NCI-H345 treated with DMSO at 0.1 percent for 48 hours (cell line): Measurements from ENCODE around the gene ABCA4.

Source experiments
- DNase-seq: peaks from one replicate; lab custom pipeline; 2025; ENCODE audit not compliant: unreplicated experiment; lab: John Stamatoyannopoulos, UW

ABCA4 gene

DNA sequence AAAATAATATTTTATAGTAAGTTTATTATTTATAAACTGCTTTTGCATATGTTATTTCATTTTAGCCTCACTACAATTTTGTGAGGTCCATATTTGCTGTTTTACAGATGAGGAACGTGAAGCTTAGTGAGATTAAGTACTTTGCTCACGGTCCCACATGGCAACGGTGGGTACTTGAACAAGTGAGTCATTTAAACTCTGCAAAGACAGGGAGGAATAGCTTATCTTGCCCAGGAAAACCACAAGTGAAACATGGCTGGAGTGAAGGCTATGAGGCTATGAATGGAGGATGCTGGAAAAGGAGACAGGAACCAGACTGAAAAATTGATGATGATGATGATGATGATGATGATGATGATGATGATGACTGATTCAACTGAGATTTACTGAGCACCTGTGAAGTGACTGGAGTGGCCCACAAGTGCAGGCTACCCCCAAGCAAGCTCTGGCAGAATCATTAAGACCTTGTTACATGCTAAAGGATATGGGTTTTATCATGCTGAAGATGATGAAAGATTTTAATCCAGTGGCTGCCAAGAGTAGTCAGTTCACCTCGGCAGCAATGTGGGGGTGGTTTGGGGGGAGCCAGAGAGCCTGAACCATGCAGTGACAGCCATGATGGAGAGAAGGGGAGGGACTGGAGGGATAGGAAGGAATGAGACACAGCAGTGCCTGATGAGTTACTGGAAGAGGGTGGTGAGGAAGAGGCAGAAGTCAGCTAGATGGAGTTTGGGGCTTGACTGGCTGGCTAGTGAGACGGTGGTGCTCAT is 1.4 kb upstream of the ABCA4 start:
- DNase-seq: no peak

DNA sequence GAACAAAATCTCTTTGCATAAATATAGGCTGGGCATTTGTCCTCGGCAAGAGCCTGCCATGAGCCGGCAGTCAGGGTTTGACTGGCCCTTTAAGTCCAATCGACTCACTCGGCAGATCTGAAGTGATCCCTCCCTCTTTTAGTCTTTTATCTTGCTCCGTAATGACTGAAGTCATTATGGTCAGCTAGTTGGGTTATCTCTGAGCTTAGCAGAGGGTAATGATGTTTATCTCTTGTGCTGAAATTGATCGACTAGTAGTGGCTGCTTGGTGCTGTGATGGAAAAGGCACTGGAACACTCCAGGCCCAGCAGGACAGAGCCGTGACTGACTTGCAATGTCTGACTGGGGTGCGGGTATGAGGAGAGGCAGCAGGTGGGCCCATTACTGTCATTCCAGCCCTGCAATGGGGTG is 468 bp upstream of the ABCA4 start:
- no peak for DNase-seq

DNA sequence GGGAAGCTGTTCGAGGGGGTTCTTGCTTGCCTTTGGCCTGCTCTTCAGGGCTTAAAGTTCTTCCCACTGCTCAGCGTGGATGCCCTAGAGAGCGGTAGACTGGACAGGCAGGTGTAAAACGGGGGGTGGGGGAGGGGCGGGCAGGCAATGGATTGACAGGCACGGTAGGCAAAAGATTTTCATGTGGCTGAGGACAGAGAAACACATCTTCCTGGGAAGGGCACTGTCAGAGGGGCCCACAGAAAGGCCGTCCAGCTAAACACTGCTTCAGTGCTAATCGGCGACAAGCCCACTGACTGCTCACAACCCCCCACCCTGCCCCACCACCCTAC is 412 bp downstream of the ABCA4 start:
- DNase-seq: no peak

DNA sequence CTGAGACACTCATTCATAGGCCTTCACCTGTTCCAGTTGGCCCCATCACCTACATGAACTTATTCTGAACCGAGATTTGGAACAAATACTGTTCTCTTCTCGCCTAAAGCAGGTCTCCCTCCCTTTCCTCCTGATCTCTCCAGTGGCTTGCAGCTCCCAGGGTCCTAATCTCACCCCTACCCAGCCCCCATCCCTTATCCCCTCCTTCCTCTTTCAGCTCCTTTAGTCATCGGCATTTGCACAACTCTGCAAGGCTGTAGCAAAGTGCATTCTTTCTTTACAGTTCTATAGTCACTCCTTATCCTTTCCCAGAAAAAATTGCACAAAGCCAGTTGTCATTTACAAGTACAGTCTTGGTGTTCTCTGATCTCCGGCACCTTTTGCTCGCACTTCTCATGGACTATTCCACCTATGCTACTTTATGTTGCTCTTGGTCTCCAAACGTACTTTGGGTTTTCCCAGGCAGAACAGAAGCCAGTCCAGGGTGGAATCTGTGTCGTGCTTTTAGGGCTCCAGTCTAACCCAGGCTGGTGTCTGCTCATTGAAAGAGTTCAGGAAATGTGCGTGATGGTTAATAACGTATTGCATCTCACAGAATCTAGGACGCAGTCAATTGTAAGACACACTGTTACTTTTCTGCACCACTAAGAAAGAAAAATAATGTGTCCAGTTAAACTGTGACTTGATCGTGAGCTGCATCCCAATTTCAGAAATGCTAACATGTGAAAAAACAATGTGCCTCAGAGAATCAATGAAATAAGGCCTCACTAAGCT is 965 bp downstream of the ABCA4 start:
- no peak for DNase-seq

DNA sequence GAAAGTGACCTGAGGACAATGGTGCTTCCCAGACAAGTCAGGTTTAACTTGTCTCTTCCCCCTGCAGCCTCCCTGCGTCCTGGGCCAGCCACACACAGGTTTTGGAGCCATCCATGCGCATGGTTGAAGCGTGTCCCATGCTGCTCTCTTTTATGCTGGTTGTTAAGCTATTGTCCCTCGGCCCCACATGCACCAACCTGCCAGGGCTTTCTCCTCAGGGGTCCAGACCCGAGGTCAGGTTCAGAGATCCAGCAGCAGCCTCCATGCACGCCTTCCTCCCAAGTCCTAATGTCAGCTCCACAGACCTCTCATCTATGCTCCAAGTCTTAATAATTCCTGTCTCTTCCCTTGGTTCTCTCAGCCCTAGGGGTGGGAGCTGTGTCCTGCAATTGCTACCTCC is 1.6 kb downstream of the ABCA4 start:
- DNase-seq: no peak

DNA sequence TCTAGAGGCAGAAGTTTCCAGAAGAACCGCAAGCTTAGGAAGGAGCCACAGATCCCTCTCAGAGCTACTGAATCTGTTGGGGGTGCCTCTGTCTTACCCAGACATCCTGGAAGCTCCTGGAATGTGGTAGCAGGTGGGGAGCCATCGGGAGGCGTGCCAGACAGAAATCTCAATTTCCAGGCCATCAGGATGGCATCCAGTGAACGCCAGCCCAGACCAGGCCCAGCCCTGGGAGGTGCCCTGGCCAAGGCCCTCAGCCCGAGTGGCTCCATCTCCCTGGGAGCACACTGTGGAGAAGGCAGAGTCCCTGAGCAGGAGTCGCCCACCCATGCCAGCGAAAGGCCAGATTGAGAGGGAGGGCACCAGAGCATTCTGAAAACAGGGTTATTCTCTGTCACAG is 2.5 kb downstream of the ABCA4 start:
- no peak for DNase-seq

DNA sequence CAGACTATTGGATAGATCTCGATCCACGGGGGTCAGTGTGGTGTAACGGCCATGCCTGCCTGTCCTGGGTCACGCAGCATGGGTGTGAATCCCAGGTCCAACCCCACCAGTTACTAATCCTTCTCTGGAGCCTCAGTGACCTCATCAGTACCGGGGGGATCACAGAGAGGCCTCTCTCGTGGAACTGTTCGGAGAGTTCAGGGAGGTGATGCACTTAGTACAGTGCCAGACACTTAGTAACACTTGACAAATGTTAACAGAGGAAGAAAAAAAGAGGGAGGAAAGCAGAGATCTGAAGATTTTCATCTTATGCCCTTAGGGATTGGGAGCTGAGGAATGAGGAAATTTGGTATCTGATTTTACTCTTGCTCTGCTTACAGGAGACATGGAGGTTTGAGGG is 2.9 kb downstream of the ABCA4 start:
- no peak for DNase-seq

DNA sequence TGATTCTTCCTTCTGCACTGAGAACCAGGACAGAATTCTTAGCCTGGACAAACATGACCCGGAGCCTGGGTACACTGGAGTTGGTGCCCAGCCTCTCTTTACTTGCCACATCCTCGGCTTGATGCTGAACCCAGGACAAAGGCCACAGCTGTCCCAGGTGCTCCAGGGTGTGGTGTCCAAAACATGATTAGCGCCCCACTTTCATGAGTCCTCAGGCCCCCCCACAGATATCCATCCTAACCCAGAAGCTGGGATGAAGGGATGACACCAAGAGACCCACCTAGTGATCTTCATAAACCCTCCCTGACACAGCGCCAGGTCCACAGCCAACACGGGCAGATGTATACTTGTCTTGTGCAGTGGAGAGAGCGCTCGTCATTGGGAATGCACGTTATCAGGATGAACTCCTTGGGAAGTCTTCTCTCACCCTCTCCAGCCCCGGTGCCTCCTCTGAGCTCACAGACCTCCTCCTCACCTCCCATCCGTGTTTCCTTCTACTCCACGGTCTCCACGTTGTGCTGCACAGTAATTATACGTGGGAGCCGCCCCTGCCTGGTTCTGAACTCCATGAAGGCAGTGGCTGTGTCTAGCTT is 3.6 kb downstream of the ABCA4 start:
- DNase-seq: no peak

DNA sequence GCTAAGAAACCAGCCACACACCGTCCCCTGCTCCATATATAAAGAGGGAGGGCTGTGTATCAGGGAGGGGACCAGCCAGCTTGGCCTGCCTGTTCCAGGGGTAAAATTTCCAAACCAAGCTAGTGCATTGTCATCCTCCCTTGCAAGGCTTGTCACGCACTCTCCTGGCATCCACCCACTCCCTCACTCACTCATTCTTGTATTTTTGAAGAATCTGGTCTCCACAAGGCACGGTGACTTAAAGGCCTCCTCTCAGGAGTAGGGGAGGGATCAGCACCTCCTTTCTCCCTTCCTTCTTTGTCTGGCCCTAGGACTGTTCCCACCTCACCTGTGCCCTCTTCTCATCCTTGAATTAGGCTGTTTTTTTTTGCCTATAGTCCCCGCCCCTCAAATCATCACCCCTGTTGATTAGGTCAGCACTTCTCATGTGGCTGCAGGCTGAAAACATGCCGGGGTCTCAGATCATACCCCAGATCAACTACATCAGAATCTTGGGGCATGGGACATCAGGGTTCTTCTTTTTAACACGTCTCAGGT is 5.0 kb downstream of the ABCA4 start:
- DNase-seq: no peak

DNA sequence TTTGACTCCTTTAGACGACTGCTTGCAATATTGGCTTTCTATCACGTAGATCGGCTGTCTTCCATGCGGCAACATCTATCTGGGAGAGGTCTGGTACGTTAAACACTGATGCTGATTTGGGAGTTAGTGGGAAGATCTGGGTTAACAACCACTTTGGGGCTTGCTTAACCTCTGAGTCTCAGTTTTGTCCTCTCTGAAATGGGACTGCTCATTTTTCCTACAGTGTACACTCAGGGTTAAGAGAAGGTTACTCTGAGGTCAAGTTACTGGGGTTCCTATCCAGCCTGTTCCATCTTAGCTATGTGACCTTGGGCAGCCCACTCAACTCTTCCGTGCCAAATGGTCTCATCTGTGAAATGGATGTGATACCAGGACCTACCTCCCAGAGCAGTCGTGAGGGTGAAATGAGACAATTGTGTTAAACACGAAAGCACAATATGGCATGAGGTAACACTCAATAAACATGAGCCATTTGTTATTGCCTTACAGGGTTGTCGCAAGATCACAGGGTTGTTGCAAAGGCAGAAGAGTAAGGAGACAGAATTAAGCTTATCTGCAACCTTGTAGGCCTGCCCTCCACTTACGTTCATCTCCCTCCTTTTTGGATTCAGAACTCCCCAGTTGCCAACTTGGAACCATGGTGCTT is 5.6 kb downstream of the ABCA4 start:
- DNase-seq: no peak

DNA sequence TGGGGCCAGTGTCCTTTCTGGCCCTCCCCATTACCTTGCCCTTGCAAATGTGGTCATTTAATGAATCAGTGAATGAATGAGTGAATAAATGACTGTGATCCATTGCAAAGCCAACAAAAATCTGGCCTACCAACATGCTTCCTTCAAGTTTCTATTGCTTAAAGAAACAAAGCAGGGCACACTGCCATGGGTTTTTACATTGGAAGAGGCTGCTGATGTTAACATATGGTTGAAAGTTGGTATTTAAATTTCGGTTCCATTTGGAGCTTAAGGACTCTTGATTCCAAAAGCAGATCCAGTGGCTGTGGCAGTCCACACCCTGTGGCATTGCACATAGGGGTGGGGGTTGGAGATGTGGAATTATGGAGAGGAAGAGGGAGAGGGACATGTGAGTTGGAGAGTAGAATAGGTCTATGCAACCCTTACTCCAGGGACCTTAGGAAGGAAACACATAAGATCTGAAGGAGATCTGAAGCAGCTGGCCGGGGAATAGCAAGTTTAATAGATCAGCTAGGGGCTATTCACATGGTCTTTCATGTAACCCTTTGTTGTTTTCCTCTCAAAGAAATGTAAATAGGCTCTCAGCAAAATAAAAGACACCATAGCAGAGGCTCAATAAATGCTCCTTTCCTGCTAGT is 7.2 kb downstream of the ABCA4 start:
- no peak for DNase-seq

DNA sequence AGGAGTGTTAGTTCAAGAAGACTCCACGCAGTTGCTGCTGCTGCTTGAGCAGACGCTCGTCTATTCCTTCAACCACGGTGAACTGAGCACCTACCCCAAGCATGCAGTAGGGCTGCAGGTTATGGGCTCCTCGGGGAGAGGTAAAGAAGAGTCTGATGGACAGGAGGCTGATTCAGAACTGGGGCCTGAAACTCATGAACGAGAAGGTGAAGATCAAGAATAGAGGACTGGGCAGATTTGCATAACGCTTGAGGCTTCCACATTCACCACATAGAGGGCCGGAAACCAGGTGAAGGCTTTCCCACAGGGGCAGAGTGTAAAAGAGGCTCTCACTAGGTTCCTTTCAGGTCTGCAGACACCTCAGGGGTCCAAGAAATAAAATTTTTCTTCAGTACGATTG is 9.1 kb downstream of the ABCA4 start:
- no peak for DNase-seq

DNA sequence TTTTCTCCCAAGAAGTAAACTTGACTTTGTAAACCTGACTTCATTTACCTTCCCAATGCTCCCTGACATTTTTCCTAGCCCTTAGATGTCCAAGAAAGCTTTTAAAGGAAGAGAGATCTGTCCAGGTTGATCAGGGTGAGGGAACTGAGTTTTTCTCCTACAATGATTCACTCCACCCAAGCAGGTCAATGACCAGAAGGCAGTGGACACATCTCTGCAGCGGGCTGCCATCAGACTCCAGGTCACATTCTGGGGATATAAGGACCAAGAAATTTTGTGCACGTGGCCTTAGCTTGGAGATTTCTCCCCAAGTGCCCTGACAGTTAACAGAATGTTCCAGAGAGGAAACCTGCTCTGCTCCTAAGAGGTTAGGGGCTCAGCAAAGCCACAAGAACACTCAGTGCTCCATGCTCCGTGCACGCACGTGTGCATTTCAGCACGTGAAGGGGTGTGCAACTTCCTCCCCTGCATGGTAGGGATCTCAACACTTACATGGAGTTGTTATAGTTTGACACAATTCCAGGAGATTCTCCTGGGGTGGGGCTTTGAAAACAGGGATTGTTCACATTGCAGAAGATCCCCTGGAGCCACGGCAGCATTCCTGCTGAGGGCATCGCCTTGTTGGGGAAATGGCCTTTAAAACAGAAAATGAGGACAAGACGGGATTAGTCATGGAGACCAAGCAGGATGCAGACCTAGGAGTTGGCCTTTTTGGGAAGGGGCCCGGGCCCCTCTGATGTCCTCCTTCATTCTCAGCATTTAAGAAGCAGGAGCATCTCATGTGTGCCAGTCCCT is 9.8 kb downstream of the ABCA4 start:
- DNase-seq: no peak

DNA sequence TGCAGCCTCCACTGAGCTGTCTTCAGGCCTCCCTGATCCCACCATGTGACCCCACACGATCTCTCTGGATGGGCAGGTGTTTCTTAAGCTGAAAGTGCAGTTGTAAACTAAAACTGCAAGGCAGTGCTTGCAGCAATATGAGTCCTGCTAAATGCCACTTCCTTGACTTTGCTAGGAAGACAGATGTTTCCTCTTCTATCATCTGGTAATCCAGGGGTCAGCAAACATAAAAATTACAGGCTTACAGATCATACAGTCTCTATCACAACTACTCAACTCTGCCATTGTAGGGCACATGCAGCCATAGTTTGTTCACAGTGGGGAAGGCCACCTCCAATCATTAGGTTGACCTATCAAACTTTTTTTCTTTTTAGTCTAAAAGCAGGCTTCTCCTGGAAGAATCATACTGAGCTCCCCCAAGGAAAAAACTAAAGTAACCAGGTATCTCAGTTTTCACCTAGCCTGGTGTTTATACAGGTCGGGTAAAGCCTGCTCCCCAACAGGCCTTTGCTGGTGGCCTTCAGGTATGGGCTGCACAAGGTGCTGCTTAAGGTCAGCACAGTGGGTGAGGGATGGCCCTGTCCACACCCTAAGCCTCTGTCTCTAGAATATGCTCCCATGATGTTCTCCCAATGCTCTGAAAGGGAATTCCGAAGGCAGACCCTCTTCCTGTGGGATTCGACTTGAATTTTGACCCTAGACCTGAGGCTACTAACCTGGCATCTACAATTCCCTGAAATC is 10.8 kb downstream of the ABCA4 start:
- DNase-seq: no peak

DNA sequence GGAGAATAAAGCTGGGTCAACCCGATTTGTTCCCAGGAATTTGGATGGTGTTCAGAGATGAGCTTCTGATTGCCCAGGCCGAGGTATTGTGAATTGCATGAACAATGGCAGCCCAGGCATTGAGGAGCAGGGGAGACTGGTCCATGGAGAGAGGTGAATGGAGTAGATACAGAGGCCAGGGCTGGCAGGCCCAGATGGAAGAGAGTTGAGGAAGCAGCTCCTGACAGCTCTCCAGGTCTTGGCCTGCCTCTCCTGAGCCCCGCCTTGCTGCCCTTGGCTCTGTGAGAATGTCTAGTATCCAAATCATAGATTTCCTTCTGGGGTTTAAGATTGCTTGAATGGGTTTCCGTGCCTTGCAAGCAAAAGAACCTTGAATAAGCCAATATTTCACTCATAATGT is 11.5 kb downstream of the ABCA4 start:
- DNase-seq: no peak

DNA sequence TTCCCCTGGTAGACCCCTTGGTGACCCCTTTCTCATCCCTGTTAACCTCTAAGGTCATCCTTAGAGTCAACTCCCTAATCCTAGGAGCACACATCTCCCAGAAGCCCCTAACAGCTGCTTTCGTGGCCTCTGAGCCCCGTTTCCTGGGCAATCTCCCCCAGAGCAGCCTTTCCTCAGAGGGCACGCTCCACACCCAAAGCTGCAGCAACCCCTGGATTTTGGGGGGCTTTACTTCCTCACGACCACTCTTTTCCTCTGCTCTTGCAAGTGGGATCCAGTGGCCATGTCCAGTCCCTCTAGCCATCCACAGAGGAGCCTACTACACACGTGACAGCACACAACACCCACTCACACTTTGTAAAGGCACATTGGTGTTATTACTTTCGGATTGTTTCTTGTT is 13.8 kb downstream of the ABCA4 start:
- DNase-seq: no peak

DNA sequence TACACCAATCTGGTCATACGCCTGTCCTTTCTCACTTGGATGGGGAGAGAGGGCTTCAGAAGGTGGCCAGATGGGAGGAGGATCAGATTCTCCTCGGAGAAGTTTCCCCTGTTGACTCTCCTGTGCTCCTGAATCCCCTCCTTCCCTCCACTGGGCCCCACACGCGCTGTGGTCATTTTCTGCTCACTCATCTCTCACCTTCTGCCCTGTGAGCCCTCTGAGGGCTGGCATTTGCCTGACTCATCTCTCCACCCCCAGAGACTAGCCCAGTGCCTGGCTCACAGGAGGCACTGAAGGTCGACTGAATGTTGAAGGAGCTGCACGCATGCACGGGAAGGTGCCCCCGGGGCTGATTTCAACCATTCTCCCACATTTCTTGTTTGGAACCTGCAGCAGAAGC is 14.2 kb downstream of the ABCA4 start:
- DNase-seq: no peak

DNA sequence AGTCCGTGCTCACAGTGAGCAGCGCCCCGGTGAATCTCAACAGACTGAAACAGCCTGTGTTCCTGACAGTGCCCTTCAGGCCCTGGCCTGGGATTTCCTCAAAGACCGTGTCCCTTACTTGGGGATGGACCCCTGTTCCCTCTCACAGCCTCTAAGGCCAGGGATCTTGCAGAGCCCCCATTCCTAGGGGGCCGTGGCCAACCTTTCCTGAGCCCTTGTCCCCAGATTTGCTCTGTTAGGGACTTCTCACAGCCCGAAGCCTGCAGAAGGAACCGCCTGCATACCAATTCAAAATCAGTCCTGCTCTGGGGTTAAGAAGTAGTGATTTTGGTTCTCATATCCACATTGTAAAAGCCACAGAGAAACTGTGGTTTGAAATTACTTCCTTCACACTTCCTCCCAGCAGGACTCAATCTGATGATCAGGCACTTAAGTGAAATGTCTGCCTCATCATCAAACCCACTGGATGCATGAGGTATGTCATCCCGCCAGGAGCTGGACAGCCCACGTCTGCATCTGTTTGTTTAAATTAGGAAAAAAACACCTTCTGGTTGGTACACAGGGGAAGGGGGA is 14.9 kb downstream of the ABCA4 start:
- no peak for DNase-seq

DNA sequence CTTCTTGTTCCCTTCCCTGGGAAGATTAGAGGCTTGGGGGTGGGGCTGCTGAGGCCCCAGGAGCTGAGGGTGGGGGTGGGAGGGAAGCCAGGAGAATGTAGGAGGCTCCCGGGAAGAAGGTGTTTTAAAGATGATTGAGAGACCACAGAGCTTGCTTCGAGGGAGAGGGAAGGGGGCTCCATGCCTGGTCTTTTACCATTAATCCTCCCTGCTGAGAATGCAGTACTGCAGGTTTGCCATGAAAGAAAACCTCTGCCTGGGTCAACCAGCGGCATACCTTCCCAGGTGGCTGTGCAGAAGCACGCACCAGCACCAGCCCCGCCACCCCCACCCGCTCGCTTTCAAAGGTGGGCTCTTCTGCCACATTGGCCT is 15.4 kb downstream of the ABCA4 start:
- DNase-seq: no peak
